Measurements from ENCODE around the gene FNDC3A.

The FNDC3A gene

DNA sequence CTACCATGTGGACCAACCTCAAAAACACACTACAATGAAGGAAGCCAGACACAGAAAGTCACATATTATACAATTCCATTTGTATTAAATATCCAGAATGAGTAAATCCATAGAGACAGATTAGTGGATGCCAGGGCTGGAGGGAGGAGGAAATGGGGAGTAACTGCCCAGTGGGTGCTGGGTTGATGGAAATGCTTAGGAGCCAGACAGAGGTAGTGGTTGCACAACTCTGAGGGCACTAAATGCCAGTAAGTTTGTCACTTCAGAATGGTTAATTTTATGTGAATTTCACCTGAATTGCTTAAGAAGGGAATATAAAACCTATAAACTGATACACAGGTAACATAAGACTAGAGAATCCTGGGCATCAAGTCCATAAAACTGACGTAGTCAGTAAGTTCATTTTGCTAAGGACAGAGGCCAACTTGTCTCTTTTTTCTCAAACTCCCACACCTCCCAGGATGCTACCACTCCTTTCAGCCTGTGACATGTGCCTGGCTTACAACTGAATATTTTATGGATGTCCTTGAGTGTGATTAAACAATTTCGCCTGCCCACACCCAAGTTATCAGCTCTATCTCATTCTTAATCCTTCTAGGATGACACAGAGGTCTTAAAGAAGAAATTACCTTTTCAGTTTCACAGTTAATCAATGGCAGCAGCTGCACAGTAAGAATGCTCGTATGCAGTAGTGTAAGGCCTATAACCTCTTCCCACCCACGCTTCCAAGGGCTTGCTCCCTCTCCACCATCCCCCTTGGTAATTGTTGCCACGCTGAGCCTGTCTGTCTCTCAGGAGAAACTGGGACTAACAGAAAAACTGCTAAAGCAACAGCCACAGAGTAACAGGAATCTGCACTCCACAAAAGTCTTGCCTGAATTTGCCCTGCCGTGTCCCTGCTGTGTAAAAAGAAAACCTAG is 238.5 kb downstream of the FNDC3A start:
- DNase-seq (ENCODE audit: low read depth) = no peak
- H3K4me3 ChIP-seq (ENCODE audit: control insufficient read depth, low read depth, low read length) = no peak overlapping the region
- TF ChIP-seq, protein P1, sequence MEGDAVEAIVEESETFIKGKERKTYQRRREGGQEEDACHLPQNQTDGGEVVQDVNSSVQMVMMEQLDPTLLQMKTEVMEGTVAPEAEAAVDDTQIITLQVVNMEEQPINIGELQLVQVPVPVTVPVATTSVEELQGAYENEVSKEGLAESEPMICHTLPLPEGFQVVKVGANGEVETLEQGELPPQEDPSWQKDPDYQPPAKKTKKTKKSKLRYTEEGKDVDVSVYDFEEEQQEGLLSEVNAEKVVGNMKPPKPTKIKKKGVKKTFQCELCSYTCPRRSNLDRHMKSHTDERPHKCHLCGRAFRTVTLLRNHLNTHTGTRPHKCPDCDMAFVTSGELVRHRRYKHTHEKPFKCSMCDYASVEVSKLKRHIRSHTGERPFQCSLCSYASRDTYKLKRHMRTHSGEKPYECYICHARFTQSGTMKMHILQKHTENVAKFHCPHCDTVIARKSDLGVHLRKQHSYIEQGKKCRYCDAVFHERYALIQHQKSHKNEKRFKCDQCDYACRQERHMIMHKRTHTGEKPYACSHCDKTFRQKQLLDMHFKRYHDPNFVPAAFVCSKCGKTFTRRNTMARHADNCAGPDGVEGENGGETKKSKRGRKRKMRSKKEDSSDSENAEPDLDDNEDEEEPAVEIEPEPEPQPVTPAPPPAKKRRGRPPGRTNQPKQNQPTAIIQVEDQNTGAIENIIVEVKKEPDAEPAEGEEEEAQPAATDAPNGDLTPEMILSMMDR (conservative IDR thresholded peaks at IDR 0.05; ENCODE audit: control insufficient read depth, insufficient read depth, low read depth, low read length) = no peak

DNA sequence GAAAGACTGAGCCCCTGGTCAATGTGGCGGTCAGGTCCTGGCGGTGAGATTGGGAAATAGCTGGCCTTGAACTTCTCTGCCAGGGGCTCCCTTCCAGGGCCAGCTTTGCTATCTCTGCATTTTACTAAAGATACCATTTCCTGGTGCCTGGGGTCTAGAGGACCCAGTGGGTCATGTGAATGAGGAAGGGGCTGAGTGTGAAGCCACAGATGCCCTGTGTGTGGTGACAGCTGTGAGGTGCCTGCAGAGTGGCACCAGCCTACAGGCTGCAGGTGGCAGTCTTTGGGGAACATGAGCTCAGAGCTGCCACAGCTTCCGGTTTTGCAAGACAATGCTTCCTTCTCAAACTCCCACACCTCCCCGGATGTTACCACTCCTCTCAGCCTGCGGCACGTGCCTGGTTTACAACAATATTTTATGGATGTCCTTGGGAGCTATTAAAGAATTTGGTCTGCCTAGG is 239.2 kb downstream of the FNDC3A start:
- no peak overlapping the region for H3K4me3 ChIP-seq (ENCODE audit: control insufficient read depth, low read depth, low read length)
- TF ChIP-seq, protein P1 (conservative IDR thresholded peaks at IDR 0.05; ENCODE audit: control insufficient read depth, insufficient read depth, low read depth, low read length) = no peak
- no peak for DNase-seq (ENCODE audit: low read depth)

DNA sequence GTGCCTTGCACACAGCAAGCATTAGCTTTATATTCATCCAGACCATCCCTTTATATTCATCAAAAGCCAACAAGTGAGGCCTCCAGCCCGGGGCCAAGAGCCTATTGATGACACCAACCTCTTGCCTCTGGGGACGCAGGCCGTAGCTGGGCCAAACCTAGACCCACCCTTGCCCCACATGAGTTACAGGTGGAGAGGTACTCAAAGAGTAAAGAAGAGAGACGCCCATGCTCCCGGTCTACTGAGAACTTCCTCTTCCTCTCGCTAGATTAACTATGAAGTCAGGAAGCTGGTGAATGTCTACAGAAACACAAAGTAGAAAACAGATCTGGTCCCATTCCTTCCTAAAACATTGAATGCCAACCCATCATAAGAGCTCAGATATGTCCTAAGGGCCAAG is 240.6 kb downstream of the FNDC3A start:
- no peak overlapping the region for H3K4me3 ChIP-seq (ENCODE audit: control insufficient read depth, low read depth, low read length)
- DNase-seq (ENCODE audit: low read depth) = no peak
- TF ChIP-seq, protein P1 (conservative IDR thresholded peaks at IDR 0.05; ENCODE audit: control insufficient read depth, insufficient read depth, low read depth, low read length) = no peak

DNA sequence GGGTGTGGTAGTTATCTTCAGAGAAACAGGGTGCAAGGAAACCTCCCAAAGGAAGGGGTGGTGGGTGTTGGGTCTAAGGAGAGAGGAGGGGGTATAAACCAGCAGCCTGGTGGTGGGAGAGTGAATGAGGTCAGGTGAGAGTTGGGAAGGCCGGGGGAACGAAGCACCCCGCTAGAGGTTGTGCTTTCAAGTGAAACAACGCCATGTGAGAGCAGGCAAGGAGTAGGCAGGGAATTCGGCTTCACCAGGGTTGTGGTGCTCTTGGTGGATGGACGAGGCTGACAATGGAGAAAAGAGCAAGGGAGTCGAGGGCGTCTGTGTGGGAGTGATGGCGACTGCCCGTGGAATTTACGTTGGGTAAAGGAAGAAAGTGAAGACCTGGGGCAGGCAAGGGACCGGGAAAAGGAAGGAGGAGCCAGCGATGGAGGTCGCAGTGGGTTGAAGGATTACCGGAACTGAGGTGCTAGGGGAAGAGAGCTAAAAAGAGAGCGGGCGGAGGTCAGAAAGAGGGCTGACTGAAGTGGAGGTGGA is 242.3 kb downstream of the FNDC3A start:
- no peak overlapping the region for H3K4me3 ChIP-seq (ENCODE audit: control insufficient read depth, low read depth, low read length)
- TF ChIP-seq, protein P1 (conservative IDR thresholded peaks at IDR 0.05; ENCODE audit: control insufficient read depth, insufficient read depth, low read depth, low read length) = no peak
- no peak for DNase-seq (ENCODE audit: low read depth)

DNA sequence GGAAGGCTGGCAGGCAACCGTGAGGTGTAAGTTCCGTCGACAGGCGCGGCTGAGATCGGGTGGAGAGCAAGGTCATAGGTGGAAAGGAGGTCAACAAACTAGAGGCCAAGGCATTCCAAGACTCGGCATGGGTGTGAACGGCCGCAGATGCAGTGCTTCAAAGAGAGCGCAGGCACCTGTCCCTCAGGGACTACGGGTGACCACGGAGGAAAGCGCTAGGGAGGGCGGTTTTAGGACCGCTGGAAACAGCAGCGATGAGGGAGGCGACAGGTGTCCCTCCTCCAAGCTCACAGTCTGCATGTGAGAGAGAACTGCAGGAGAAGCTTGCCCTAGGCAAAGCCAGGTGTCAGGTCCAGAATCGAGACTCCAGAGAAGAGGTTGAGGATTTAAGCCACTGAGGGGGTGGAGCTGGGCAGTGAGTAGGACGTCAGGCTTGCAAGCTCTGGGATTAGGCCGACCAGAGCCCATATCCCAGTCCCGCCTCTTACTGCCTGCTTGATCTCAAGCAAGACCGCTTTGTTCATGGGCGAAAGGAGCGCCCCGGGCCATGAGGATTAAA is 242.9 kb downstream of the FNDC3A start:
- TF ChIP-seq, protein P1 (conservative IDR thresholded peaks at IDR 0.05; ENCODE audit: control insufficient read depth, insufficient read depth, low read depth, low read length) = no peak
- DNase-seq (ENCODE audit: low read depth) = no peak
- no peak overlapping the region for H3K4me3 ChIP-seq (ENCODE audit: control insufficient read depth, low read depth, low read length)

DNA sequence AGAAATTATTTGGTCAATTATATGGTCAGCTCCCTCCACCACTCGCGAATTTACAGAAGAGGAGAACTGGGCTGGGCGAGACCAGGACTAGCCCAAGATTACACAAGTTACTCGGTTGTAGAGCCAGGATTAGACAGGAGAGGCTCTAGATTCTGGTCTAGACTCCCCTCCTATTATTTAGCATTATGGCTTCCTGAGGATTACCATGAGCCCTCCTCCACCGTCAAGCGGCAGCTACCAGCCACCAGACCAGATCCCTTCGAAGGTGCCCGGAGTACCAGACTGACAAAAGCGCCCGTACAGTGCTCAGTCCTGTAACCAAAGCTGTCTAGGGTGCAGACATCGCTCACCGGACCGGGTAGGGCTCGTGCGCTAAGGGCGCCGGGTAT is 243.9 kb downstream of the FNDC3A start:
- no peak for DNase-seq (ENCODE audit: low read depth)
- H3K4me3 ChIP-seq (ENCODE audit: control insufficient read depth, low read depth, low read length) = no peak overlapping the region
- TF ChIP-seq, protein P1 (conservative IDR thresholded peaks at IDR 0.05; ENCODE audit: control insufficient read depth, insufficient read depth, low read depth, low read length) = no peak
